GM21526 (cell line): ENCODE results near the gene MRM3.
"Not testable (repeated sequence)": the region's sequence is repeated elsewhere in the genome, so short reads cannot be mapped to it uniquely, and the experiment has no call there.

Experiments used
- ATAC-seq: cut with Tn5 transposase; IDR thresholded peaks from one replicate; pipeline ENCODE4 v1.9.1; 2021; ENCODE audit warnings: moderate library complexity; ENCODE audit not compliant: unreplicated experiment, low FRiP score

MRM3 gene

DNA sequence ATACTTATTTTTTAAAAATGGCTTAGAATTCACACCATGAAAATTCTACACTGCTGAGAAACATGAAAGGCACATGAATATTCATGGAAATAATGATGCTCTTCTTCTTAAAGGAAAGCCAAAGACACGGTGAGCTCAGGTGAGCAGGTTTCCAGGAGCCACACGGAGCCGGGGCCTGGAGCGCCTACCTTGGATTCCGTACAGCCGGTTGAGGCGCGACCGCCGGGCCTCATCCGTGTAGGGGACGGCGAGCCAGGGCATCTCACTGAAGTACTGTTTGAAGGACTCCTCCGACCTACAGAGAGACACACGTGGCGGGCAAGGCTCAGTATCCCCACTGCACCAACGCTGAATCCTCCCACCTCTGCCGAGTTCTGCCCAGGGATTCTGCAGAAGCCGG is 37.1 kb downstream of the MRM3 start:
- ATAC-seq, result no peak

DNA sequence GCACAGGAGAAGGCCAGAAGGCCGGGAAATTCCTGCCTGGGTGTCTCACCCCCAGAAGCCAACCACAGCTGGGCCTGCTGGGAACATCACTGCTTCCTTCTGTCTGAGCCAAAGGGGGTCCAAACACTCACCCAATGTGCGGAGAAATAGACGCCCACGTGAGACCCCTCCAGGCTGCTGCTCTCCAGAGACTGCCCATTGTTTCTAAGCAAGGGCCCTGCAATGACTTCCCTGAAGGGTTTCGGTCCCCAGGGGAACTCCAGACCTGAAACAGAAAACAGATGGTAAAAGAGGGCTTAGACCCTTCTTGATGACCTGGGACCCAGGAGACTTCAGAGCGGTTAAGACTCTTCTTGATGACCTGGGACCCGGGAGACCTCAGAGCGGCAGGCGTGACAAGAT is 41.3 kb downstream of the MRM3 start:
- ATAC-seq, result no peak

DNA sequence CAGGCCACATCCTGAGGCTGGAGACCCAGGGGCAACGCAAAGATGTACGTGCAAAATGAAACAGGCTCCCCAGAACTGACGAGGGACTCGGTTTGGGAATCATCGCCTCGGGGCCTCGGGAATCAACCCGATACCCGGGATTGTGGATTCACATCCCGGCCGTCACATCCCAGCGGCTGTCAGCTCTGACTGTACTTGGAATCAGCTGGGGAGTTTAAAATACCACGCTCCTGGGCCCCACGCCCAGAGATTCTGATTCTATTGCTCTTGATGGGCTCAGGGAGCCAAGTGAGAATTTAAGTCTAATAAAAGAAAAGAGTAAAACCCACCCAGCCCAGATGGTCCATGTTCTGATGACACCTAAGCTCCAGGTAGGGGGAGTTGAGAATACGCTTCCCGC is 42.2 kb downstream of the MRM3 start:
- ATAC-seq, result no peak

DNA sequence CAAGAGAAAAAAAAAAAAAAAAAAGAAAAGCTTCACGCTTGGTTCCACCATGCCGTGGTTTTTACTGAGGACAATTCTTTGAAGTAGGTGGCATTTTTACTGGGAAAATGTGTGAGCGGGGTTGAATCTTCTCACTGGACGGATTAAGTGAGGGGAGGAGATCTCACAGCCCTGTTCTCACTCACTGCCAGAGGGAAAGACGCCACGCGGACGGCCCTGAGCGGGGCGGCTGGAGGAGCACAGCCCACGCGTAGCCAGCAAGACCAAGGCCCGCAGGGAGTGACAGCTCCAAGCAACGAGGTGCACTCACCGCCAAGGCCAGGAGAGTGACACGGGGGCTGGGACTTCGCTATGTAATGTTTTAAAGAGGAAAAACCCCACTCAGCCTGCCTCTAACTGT is 43.1 kb downstream of the MRM3 start:
- no peak for ATAC-seq

DNA sequence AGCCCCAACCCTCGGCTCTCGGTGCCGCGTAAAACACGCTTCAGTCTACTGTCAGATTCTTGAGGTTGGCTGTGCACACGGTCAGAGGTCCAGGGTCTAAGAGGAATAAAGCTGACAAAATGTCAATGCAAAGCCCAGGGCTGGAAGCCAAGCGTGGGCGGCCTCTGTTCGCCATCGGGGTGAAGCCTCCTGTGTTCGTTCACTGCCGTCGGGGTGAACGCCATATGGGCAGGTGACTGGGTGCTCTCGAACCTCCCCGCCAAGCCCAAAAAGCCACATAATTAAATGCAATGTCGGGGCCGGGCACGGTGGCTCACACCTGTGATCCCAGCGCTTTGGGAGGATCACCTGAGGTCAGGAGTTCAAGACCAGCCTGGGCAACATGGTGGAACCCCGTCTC is 44.6 kb downstream of the MRM3 start:
- ATAC-seq, result no peak

DNA sequence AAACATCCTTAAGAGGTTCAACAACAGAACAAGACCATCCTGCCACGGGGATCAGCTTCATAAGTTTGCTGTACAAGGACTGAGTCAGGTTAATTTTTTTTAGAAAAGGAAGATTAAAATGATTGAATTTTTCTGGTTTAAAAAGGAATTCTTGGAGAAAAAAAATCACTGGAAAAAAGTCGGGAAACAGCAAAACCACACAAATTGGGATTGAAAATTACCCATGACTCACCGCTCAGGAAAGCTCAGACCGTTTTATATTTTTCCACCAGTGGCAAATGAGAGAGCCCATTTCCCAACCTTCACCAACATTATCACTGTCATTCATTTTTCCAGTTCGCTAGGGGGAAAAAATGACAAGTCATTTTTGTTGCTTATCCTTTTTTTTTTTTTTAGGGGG is 46.6 kb downstream of the MRM3 start:
- no peak for ATAC-seq

DNA sequence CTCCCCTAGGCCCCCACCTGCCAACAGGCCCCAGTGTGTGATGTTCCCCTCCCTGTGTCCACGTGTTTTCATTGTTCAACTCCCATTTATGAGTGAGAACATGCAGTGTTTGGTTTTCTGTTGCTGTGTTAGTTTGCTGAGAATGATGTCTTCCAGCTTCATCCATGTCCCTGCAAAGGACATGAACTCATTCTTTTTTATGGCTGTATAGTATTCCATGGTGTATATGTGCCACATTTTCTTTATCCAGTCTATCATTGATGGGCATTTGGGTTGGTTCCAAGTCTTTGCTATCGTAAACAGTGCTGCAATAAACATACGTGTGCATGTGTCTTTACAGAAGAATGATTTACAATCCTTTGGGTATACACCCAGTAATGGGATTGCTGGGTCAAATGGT is 47.5 kb downstream of the MRM3 start:
- ATAC-seq, result not testable (repeated sequence)

DNA sequence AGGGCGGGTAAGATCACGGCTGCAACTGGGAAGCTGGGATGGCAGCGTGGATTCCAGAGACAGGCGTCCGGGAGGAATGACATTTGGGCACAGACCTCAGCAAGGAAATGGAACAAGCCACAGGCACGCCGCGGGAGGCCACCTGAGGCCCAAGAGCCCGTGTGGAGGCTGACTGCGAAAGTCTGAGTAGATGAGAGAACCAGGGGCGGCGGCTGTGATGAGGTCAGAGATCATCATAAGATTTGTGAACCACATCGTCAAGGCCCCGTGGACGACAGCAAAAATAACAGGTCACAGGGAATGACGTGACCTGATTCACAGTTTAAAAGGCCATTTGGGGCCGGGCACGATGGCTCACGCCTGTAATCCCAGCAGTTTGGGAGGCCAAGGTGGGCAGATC is 48.2 kb downstream of the MRM3 start:
- ATAC-seq, result no peak

DNA sequence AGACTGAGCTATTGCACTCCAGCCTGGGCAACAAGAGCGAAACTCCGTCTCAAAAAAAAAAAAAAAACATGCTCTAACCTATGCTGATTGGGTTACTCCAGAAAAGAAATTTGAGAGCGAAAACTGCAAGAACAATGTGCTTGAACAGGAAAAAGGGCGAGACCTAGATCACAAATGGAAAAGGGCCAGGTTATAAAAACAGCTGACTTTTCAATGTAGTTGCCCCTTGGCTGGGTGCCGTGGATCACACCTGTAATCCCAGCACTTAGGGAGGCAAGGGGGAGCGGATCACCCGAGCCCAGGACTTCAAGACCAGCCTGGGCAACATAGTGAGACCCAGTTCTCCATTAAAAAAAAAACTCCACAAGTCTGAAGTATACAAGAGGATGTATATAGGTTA is 48.8 kb downstream of the MRM3 start:
- ATAC-seq, result no peak

DNA sequence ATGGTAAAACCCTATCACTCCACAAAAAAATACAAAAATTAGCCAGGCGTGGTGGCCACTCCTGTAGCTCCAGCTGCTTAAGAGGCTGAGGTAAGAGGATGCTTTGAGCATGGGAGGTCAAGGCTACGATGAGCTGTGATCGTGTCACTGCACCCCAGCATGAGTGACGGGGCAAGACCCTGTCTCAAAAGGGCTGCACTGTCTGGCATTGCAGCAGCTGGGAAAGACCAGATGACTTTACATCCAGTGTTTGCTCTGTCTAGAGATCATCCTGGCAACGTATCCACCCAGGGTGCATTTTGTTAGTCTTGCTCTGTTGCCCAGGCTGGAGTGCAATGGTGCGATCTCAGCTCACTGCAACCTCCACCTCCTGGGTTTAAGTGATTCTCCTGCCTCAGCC is 52.0 kb downstream of the MRM3 start:
- ATAC-seq, result no peak

DNA sequence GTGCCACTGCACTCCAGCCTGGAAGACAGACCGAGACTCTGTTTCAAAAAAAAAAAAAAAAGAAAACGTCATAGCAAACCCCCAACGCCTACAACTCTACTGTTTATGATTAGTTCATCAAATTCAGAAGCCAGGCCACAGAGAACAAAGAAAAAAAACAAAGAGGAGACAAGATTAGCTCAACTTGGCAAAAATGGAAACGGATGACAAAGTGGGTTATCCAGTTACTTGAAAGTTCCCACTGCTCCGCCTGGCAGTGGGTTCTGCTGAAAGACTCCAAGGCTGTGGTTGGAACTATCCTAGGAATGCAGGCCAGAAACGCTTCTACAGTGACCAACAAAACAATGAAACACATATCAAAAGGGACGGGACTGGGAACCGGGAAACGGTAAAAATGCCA is 53.1 kb downstream of the MRM3 start:
- ATAC-seq, result no peak

DNA sequence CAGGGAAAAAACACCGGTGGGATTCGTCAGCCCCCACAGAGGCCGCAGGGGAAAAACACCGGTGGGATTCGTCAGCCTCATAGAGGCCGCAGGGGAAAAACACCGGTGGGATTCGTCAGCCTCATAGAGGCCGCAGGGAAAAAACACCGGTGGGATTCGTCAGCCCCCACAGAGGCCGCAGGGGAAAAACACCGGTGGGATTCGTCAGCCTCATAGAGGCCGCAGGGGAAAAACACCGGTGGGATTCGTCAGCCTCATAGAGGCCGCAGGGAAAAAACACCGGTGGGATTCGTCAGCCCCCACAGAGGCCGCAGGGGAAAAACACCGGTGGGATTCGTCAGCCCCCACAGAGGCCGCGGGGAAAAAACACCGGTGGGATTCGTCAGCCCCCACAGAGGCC is 53.6 kb downstream of the MRM3 start:
- ATAC-seq, result not testable (repeated sequence)

DNA sequence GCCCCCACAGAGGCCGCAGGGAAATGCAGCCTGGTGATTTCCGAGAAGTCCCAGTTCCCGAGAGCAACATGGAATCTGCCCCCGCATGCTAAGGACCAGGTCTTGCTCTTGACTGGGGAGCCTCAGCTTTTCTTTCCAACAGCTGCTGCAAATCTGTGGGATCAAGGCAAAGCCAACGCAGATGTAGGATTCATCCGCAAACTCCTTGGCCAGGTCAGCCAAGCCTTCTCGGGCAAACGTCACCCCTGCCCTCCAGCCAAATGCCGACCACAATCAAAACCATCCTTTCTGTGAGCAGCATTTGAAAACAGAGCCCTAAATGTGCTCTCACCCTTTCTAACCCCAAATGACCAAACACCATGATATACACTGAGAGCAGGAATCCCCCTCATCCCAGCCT is 54.0 kb downstream of the MRM3 start:
- ATAC-seq, result no peak

DNA sequence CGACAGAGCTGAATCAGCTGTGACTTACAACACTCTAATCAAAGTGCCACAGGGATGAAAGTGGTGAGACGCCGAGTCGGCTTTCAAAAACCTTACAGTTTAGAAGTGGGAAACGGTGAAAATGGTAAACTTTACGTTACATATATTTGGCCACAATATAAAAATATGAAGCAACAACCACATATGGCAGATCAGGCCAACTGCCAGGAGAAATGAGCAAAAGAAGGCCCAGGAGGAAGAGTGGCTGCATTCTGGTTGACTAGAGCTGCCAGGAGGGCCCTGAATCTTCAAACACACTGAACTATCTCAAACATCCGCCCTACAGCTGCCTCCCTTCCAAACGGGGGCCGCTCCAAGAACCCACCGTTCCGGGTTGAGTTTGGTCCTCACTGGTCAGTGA is 56.3 kb downstream of the MRM3 start:
- no peak for ATAC-seq

DNA sequence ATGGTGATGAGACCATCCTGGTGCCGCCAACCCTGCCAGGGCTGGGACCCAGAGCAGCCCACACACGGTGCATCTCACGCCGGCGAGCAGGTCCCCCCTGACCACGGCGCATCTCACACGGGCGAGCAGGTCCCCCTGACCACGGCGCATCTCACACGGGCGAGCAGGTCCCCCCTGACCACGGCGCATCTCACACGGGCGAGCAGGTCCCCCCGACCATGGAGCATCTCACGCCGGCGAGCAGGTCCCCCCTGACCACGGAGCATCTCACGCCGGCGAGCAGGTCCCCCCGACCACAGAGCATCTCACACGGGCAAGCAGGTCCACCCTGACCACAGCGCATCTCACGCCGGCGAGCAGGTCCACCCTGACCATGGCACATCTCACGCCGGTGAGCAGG is 59.2 kb downstream of the MRM3 start:
- no peak for ATAC-seq
